Measurements from ENCODE around the gene TTC6.

The TTC6 gene

GRCh38 chr14:37615582-37616289 is 20.3 kb downstream of the TTC6 start:
- TF ChIP-seq CTCF (conservative IDR thresholded peaks at IDR 0.05) = no peak
- H3K27ac ChIP-seq = peak overlapping the region; percentile 30

GRCh38 chr14:37616853-37617252 is 21.4 kb downstream of the TTC6 start:
- peak overlapping the region; percentile 30 for H3K27ac ChIP-seq
- TF ChIP-seq CTCF (conservative IDR thresholded peaks at IDR 0.05) = no peak

GRCh38 chr14:37617864-37618365 is 22.5 kb downstream of the TTC6 start:
- H3K27ac ChIP-seq = no peak overlapping the region
- no peak for TF ChIP-seq CTCF (conservative IDR thresholded peaks at IDR 0.05)

DNA sequence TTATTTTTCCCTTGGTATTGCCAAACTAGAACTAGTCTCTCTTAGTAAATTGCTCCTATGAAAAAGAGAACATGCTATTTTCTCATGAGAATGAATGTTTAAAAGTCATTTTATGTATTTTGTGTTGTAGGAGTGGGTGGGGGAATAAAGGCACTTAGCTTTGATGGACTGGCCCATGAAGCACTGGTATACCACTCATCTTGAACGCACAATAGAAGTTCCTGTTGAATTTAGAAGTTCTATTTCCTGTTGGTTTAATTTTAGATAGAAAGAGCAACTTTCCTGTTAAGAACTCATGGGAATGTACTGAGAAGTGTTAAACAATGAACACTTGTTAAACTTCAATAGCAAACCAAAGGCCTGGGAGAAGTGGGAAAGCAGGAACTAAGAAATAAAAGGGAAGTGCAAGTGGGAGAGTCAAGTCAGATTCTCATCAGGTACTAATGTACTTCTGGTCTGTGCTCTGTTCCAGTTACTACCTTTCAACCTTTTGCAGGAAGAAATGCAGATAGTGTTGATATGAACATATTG is 23.1 kb downstream of the TTC6 start:
- no peak overlapping the region for H3K27ac ChIP-seq
- TF ChIP-seq CTCF (conservative IDR thresholded peaks at IDR 0.05) = no peak

DNA sequence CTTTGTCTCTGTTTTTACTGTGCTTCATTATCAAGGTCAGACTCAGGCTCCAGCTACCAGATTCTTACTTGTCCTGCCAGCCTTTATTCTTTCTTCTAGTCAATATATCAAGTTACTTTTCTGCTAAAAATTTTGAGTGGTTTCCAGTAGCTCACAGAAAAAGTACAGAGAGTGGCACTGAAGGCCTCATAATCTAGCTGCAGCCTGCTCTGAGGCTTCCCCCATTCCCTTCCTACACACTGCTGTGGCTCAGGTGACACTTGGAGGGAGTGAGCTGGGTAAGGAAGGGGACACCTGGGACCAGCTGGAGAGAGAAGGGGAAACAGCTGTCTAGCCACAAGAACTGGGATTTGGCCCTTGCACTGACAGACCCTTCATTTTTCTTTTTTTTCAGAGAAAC is 25.4 kb downstream of the TTC6 start:
- peak overlapping the region; percentile 7; the same call in 1 of the 2 replicates for H3K27ac ChIP-seq
- no peak for TF ChIP-seq CTCF (conservative IDR thresholded peaks at IDR 0.05)

GRCh38 chr14:37622231-37622923 is 26.9 kb downstream of the TTC6 start:
- no peak for TF ChIP-seq CTCF (conservative IDR thresholded peaks at IDR 0.05)
- H3K27ac ChIP-seq = 0 out of 2 replicates have a peak overlapping the region, but pooled peaks have one; percentile 21

- peak overlapping the region; percentile 21; the same call in 1 of the 2 replicates for H3K27ac ChIP-seq
These were observed 28.1 kb downstream of the TTC6 start for GRCh38 chr14:37623426-37623951.

More at GRCh38 chr14:37623426-37623951, 28.1 kb downstream of the TTC6 start:
- TF ChIP-seq CTCF (conservative IDR thresholded peaks at IDR 0.05) = no peak

Measured in VCaP (cell line).